HepG2 (cell line): ENCODE data around the gene TMEM107. TPM values are rescaled to one million over a fixed set of nuclear protein-coding genes. Genes with fewer than 3 reads are reported as not detected.

Experiments used
- AKNA ChIP-seq: sonication (generic); formaldehyde crosslinking; IDR thresholded peaks from 2 replicates; pipeline ENCODE4 v1.4.0; 2020; ENCODE audit warnings: missing genetic modification reagents, borderline replicate concordance
- CEBPG ChIP-seq: IDR thresholded peaks from 2 replicates; pipeline ENCODE4 v1.6.1; 2016
- CTCF ChIP-seq: sonication (generic); formaldehyde crosslinking; IDR thresholded peaks from 2 replicates; pipeline ENCODE4 v1.5.0; 2020; ENCODE audit warnings: mild to moderate bottlenecking, missing genetic modification reagents, moderate library complexity
- KDM4B ChIP-seq: sonication (generic); formaldehyde crosslinking; IDR thresholded peaks from 2 replicates; pipeline ENCODE4 v1.4.0; 2020; ENCODE audit warnings: missing genetic modification reagents
- MLXIP ChIP-seq: sonication (generic); formaldehyde crosslinking; IDR thresholded peaks from 2 replicates; pipeline ENCODE4 v1.9.0; 2021; ENCODE audit warnings: missing genetic modification reagents, borderline replicate concordance
- NAIF1 ChIP-seq: sonication (generic); formaldehyde crosslinking; IDR thresholded peaks from 2 replicates; pipeline ENCODE4 v1.5.0; 2020; ENCODE audit warnings: mild to moderate bottlenecking, missing genetic modification reagents, borderline replicate concordance
- NR2F2 ChIP-seq: IDR thresholded peaks from 2 replicates; pipeline ENCODE4 v1.6.1; 2012; ENCODE audit warnings: low read depth, inconsistent platforms, borderline replicate concordance
- RBM39 ChIP-seq: fragments of 200-400 bp; formaldehyde crosslinking; IDR thresholded peaks from one replicate; pipeline ENCODE4 v1.6.1; 2018; ENCODE audit warnings: antibody characterized with exemption, mild to moderate bottlenecking, low read depth, low read length; ENCODE audit not compliant: poor library complexity, severe bottlenecking
- RCOR2 ChIP-seq: IDR thresholded peaks from 2 replicates; pipeline ENCODE4 v1.6.1; 2016; ENCODE audit warnings: missing biosample characterization, missing genetic modification reagents
- SATB2 ChIP-seq: sonication (generic); formaldehyde crosslinking; IDR thresholded peaks from 2 replicates; pipeline ENCODE4 v1.5.0; 2020; ENCODE audit warnings: missing genetic modification reagents
- THAP11 ChIP-seq: IDR thresholded peaks from 2 replicates; pipeline ENCODE4 v1.6.1; 2016; ENCODE audit warnings: missing biosample characterization, missing genetic modification reagents
- THYN1 ChIP-seq: sonication (generic); formaldehyde crosslinking; IDR thresholded peaks from 2 replicates; pipeline ENCODE4 v1.8.1; 2023; ENCODE audit warnings: low read depth, mild to moderate bottlenecking, moderate library complexity, missing genetic modification reagents, borderline replicate concordance
- TP53 ChIP-seq: sonication (generic); formaldehyde crosslinking; conservative IDR thresholded peaks from 2 replicates; pipeline ENCODE4 v1.4.0; 2020; ENCODE audit warnings: missing genetic modification reagents
- ZIK1 ChIP-seq: sonication (generic); formaldehyde crosslinking; IDR thresholded peaks from 2 replicates; pipeline ENCODE4 v1.5.0; 2020; ENCODE audit warnings: mild to moderate bottlenecking, low read depth, missing genetic modification reagents, borderline replicate concordance
- ZMYM4 ChIP-seq: sonication (generic); formaldehyde crosslinking; IDR thresholded peaks from 2 replicates; pipeline ENCODE4 v1.8.1; 2023; ENCODE audit warnings: mild to moderate bottlenecking, missing genetic modification reagents
- ZNF343 ChIP-seq: sonication (generic); formaldehyde crosslinking; IDR thresholded peaks from 2 replicates; pipeline ENCODE4 v1.4.0; 2020; ENCODE audit warnings: mild to moderate bottlenecking, missing genetic modification reagents
- ZNF652 ChIP-seq: IDR thresholded peaks from 2 replicates; pipeline ENCODE4 v1.6.1; 2016; ENCODE audit warnings: low read depth, borderline replicate concordance
- ZNF724P ChIP-seq: sonication (generic); formaldehyde crosslinking; IDR thresholded peaks from 2 replicates; pipeline ENCODE4 v1.8.0; 2022; ENCODE audit warnings: missing genetic modification reagents, borderline replicate concordance
- ZNF883 ChIP-seq: sonication (generic); formaldehyde crosslinking; IDR thresholded peaks from 2 replicates; pipeline ENCODE4 v1.5.1; 2020; ENCODE audit warnings: mild to moderate bottlenecking, missing genetic modification reagents; ENCODE audit errors: not compliant biosample characterization
- ZSCAN30 ChIP-seq: sonication (generic); formaldehyde crosslinking; IDR thresholded peaks from 2 replicates; pipeline ENCODE4 v1.5.0; 2020; ENCODE audit warnings: mild to moderate bottlenecking, missing genetic modification reagents
- polyA plus RNA-seq, 8 experiments: library from polyadenylated mRNA; depleted of rRNA in 3 of 8; stranded (reverse) in 7 of 8; unstranded in 1 of 8; fragments of >200 nt; fragmentation: Illumina TruSeq in 4 of 8; extraction: Trizol in 4 of 8; gene quantifications; 2 replicates each; pipeline versions ENCODE4 v1.2.1 to v1.2.3, GENCODE V29; 2011 to 2016; ENCODE audit warnings: low read depth in 4 of 8, missing spikeins in 1 of 8, mixed read lengths in 1 of 8; ENCODE audit not compliant: insufficient read depth in 1 of 8
- total RNA-seq, 5 experiments: library from RNA; depleted of rRNA; stranded (reverse); fragments of >200 nt; fragmentation: Illumina TruSeq; extraction: Trizol; gene quantifications; 2 replicates each; pipeline ENCODE4 v1.2.3, GENCODE V29; 2016; ENCODE audit warnings: low read depth in 1 of 5

The TMEM107 gene
- total and polyA plus RNA-seq, 2 of the 13 experiments (the other 11 are each of a cell fraction or from before 2014, with no cell fraction given): 7.2 to 15.3 TPM

GRCh38 chr17:8138672-8139371 is 37.4 kb downstream of the TMEM107 start (continued):
- no peak; the same call in 1 of the 2 replicates for TF ChIP-seq ZNF652 (CRISPR knock-in tag)
- peak; percentile 61; the same call in 1 of the 2 replicates for TF ChIP-seq TP53
- TF ChIP-seq THYN1 (CRISPR knock-in tag): no peak
- TF ChIP-seq ZSCAN30: 0 out of 2 replicates have a peak, but pooled peaks have one; percentile 83
- TF ChIP-seq ZMYM4: peak; percentile 65
- no peak for TF ChIP-seq NR2F2
- TF ChIP-seq ZIK1: no peak
- TF ChIP-seq MLXIP (CRISPR knock-in tag): no peak
- 0 out of 2 replicates have a peak, but pooled peaks have one; percentile 52 for TF ChIP-seq SATB2
- no peak for TF ChIP-seq AKNA (CRISPR knock-in tag)
- no peak for TF ChIP-seq ZNF343 (CRISPR knock-in tag)
- no peak for TF ChIP-seq ZNF883
- peak; percentile 70 for TF ChIP-seq CTCF (CRISPR knock-in tag)
- peak; percentile 96 for TF ChIP-seq NAIF1 (CRISPR knock-in tag)
- no peak; the same call in 1 of the 2 replicates for TF ChIP-seq RCOR2 (CRISPR knock-in tag)
- peak; percentile 92 for TF ChIP-seq KDM4B (CRISPR knock-in tag)
- no peak for TF ChIP-seq ZNF724P (CRISPR knock-in tag)
- TF ChIP-seq THAP11 (CRISPR knock-in tag): peak; percentile 68
- peak; percentile 96 for TF ChIP-seq RBM39
- TF ChIP-seq CEBPG (CRISPR knock-in tag): no peak
